Endothelial cell of umbilical vein (primary cell): ENCODE measurements around the gene ARL11. TPM values are rescaled to one million over a fixed set of nuclear protein-coding genes. Genes with fewer than 3 reads are reported as not detected.

Source experiments
- BruUV-seq: library from RNA; stranded (reverse); fragments of 400-500 nt; replicated peaks from 2 replicates; lab custom pipeline; 2021; lab: Mats Ljungman, UMichigan
- CTCF ChIA-PET: fragments of 300-600, 350-600 bp; sonication (Branson Sonifier 250); formaldehyde crosslinking; loops from one replicate; lab custom pipeline; 2021; ENCODE audit warnings: antibody characterized with exemption, inconsistent platforms; lab: Charles Lee
- POLR2A ChIA-PET: fragments of 300-600, 350-600 bp; sonication (Branson Sonifier 250); formaldehyde crosslinking; loops from one replicate; lab custom pipeline; 2021; ENCODE audit warnings: antibody characterized with exemption, inconsistent platforms; lab: Charles Lee
- DNase-seq: peaks from one replicate; pipeline ENCODE4 v3.0.0-alpha.2; 2011; ENCODE audit warnings: low read depth, low spot score
- FAIRE-seq: peaks from 2 replicates; lab custom pipeline; 2011; peaks lifted over from hg19 to GRCh38; lab: Jason Lieb, UNC
- H2AFZ ChIP-seq: 2 replicates; pipeline ENCODE4 v1.6.0; 2012; ENCODE audit warnings: low read depth, low read length, control low read depth, inconsistent platforms
- H3K27ac ChIP-seq: 2 replicates; pipeline ENCODE4 v1.5.1; 2011; ENCODE audit warnings: low read depth, mild to moderate bottlenecking, control low read depth, low read length, moderate library complexity; ENCODE audit not compliant: insufficient read depth
- H3K27me3 ChIP-seq, 2 experiments: 2 replicates each; pipeline versions ENCODE4 v1.6.0 to v1.6.1; 2011; ENCODE audit warnings: low read length in 2 of 2, mixed read lengths in 1 of 2; ENCODE audit not compliant: control insufficient read depth in 2 of 2, insufficient read depth in 2 of 2
- H3K36me3 ChIP-seq, 2 experiments: 2 replicates in 1 of 2; 3 replicates in 1 of 2; pipeline ENCODE4 v1.5.1; 2011; ENCODE audit warnings: low read length in 2 of 2, mild to moderate bottlenecking in 1 of 2, moderate library complexity in 1 of 2; ENCODE audit not compliant: control insufficient read depth in 2 of 2, insufficient read depth in 2 of 2; ENCODE audit errors: extremely low read depth in 1 of 2
- H3K4me1 ChIP-seq: 3 replicates; pipeline ENCODE4 v1.5.1; 2011; ENCODE audit warnings: mild to moderate bottlenecking, low read length; ENCODE audit not compliant: control insufficient read depth, insufficient read depth; ENCODE audit errors: extremely low read depth
- H3K4me2 ChIP-seq: 2 replicates; pipeline ENCODE4 v1.6.1; 2011; ENCODE audit warnings: low read length, control low read depth, mixed read lengths; ENCODE audit not compliant: insufficient read depth
- H3K4me3 ChIP-seq, 3 experiments: fragments of 200-600 bp in 1 of 3; sonication (generic), shearing (Covaris generic) in 1 of 3; replicated peaks in 1 of 3; 2 replicates each; pipeline ENCODE4 v1.5.1; 2011 to 2016; ENCODE audit warnings: control low read depth in 3 of 3, low read length in 3 of 3, mild to moderate bottlenecking in 2 of 3, inconsistent platforms in 1 of 3, low read depth in 1 of 3, moderate library complexity in 1 of 3; ENCODE audit not compliant: insufficient read depth in 1 of 3
- H3K79me2 ChIP-seq: 2 replicates; pipeline ENCODE4 v1.6.0; 2012; ENCODE audit warnings: low read length, inconsistent platforms; ENCODE audit not compliant: control insufficient read depth, insufficient read depth
- H3K9ac ChIP-seq: replicated peaks from 2 replicates; pipeline ENCODE3; 2011; ENCODE audit warnings: low read length, control low read depth; ENCODE audit not compliant: insufficient read depth; ENCODE audit errors: extremely low read depth
- H3K9me1 ChIP-seq: replicated peaks from 3 replicates; pipeline ENCODE4 v1.6.0; 2011; ENCODE audit warnings: mild to moderate bottlenecking, low read length; ENCODE audit not compliant: control insufficient read depth, insufficient read depth; ENCODE audit errors: extremely low read depth
- H3K9me3 ChIP-seq: replicated peaks from 2 replicates; pipeline ENCODE4 v1.5.1; 2012; ENCODE audit warnings: low read length, inconsistent platforms; ENCODE audit not compliant: control insufficient read depth, insufficient read depth
- H4K20me1 ChIP-seq: replicated peaks from 2 replicates; pipeline ENCODE3; 2011; ENCODE audit warnings: mild to moderate bottlenecking, low read length; ENCODE audit not compliant: control insufficient read depth, insufficient read depth; ENCODE audit errors: extremely low read depth
- CTCF ChIP-seq, 2 donors: IDR thresholded peaks; 1 replicate in 1 of 2; 2 replicates in 1 of 2; pipeline ENCODE4 v1.5.1; 2011; ENCODE audit warnings: low read length in 2 of 2, mild to moderate bottlenecking in 2 of 2, moderate library complexity in 2 of 2, control low read depth in 1 of 2, inconsistent platforms in 1 of 2, low read depth in 1 of 2; ENCODE audit not compliant: insufficient read depth in 1 of 2; ENCODE audit errors: extremely low read depth in 1 of 2
- EZH2 ChIP-seq: IDR thresholded peaks from 2 replicates; pipeline ENCODE4 v1.6.1; 2012; ENCODE audit warnings: borderline replicate concordance, low read depth, mild to moderate bottlenecking, moderate library complexity, low read length, inconsistent platforms; ENCODE audit not compliant: severe bottlenecking
- FOS ChIP-seq: IDR thresholded peaks from 2 replicates; pipeline ENCODE4 v1.6.1; 2011; ENCODE audit warnings: mild to moderate bottlenecking, low read length, moderate library complexity, borderline replicate concordance; ENCODE audit not compliant: insufficient read depth
- GATA2 ChIP-seq: IDR thresholded peaks from 2 replicates; pipeline ENCODE4 v1.7.0; 2011; ENCODE audit warnings: low read depth, mild to moderate bottlenecking, moderate library complexity, mixed read lengths, low read length; ENCODE audit not compliant: insufficient read length, insufficient read depth
- JUN ChIP-seq: IDR thresholded peaks from 2 replicates; pipeline ENCODE4 v1.6.1; 2011; ENCODE audit warnings: borderline replicate concordance, low read depth; ENCODE audit not compliant: insufficient read length, insufficient read depth
- MAX ChIP-seq: IDR thresholded peaks from 2 replicates; pipeline ENCODE4 v1.6.1; 2011; ENCODE audit not compliant: insufficient read depth, insufficient read length
- MYC ChIP-seq: IDR thresholded peaks from one replicate; pipeline ENCODE4 v1.6.1; 2011; ENCODE audit warnings: mild to moderate bottlenecking, low read depth, low read length
- POLR2A ChIP-seq: IDR thresholded peaks from 2 replicates; pipeline ENCODE4 v1.6.1; 2012; ENCODE audit warnings: low read depth, mild to moderate bottlenecking, control low read depth, low read length
- POLR2AphosphoS5 ChIP-seq: IDR thresholded peaks from 2 replicates; pipeline ENCODE4 v1.6.1; 2012; ENCODE audit warnings: low read depth, mild to moderate bottlenecking, control low read depth, low read length, moderate library complexity; ENCODE audit not compliant: insufficient read depth
- dilution Hi-C: fragments of 300-500 bp; cut with MboI; formaldehyde crosslinking; loops from one replicate; pipeline ENCODE4 v1.15.0; 2019; ENCODE audit warnings: low sequenced_read_pairs; ENCODE audit not compliant: extremely low pct_ligation_motif_present
- intact Hi-C: fragments of 100-400 bp; cut with micrococcal nuclease; formaldehyde crosslinking; loops from one replicate; pipeline ENCODE4 v1.10.0; 2022
- polyA plus RNA-seq, 4 experiments: library from polyadenylated mRNA; depleted of rRNA in 3 of 4; stranded (reverse) in 3 of 4; unstranded in 1 of 4; fragments of >200 nt; gene quantifications; 2 replicates each; pipeline versions ENCODE4 v1.2.1 to v1.2.3, GENCODE V29; 2011 to 2012; ENCODE audit warnings: missing spikeins in 1 of 4
- total RNA-seq: library from RNA; stranded (reverse); gene quantifications from 2 replicates; pipeline ENCODE4 v1.2.3, GENCODE V29; 2021

Gene ARL11
- total and polyA plus RNA-seq, 2 donors (not counting 3 experiments of a cell fraction or from before 2014, with no cell fraction given): 0.06 to 0.20 TPM

DNA sequence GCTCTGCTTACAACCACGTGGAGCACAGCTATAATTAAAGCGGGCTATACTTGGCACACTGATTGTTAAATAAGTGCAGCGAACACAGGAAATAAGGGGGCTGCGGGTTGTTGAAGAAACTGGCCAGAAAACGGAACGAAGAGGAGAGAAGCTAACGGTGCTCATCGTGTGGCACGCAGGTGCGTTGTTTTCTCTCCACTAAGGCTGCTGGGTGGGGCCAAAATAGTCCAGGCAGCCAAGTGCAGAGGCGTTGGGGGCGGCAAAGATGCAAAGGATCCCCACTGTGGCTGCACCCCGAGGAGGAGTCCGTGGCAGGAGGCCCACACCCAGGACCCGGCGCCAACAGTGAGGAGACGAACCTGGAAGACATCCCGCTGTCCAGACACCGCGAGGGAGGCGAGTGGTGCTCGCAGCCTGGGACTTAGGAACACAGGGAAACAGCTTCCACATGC lies 8.1 kb upstream of the ARL11 start:
- BruUV-seq: no TSS peak
- Histone ChIP-seq H3K9ac (no peak overlapping the region), H3K79me2 (no peaks in the 10 kb centered on the region), H3K4me2 (no peak overlapping the region), H3K27ac (no peak overlapping the region), H3K4me1 (peaks cover 15% of the 10 kb centered on the region), H3K36me3 (no peaks in the 10 kb centered on the region), H3K27me3 (peaks cover 0 to 4% of the 10 kb centered on the region in 2 experiments), H2AFZ (no peak overlapping the region), H4K20me1 (no peaks in the 10 kb centered on the region), H3K9me3 (no peaks in the 10 kb centered on the region), H3K4me3 (no peak overlapping the region), H3K9me1 (no peaks in the 10 kb centered on the region)
- ChIA-PET POLR2A (no interaction called here), CTCF (interaction anchor here (1.4 to 1.5 kb wide), 2 partner anchors 8 to 18 kb away, joined by 3 read pairs; no protein-coding TSS in a partner anchor)
- intact Hi-C loops: no loop called here
- dilution Hi-C loops: no loop called here
- no peak for DNase-seq
- TF ChIP-seq POLR2A (no peak), EZH2 (no peak), CTCF (IDR thresholded peaks at IDR 0.05; ENCODE audit: extremely low read depth in 1 of 2, insufficient read depth in 1 of 2, low read depth in 1 of 2, low read length in 2 of 2) (no peak), GATA2 (no peak), MYC (no peak), MAX (no peak), FOS (no peak), POLR2AphosphoS5 (no peak), JUN (no peak)
- FAIRE-seq: no peak
